Body of pancreas (tissue), 4 donors: ENCODE results near the gene DAW1.

ENCODE experiments used
- POLR2A ChIP-seq, 3 donors: fragments of 450-650 bp; IDR thresholded peaks; one replicate each; pipeline ENCODE4 v1.6.1; 2016; ENCODE audit warnings: antibody characterized with exemption in 3 of 3, mild to moderate bottlenecking in 2 of 3
- TF ChIP-seq, protein P1 (sequence below), 7 experiments: fragments of 450-650 bp in 4 of 7; fragments of 200-600 bp in 3 of 7; sonication (generic) in 3 of 7; IDR thresholded peaks; one replicate each; pipeline ENCODE4 v1.5.1; 2016 to 2019; ENCODE audit warnings: antibody characterized with exemption in 7 of 7

DNA sequence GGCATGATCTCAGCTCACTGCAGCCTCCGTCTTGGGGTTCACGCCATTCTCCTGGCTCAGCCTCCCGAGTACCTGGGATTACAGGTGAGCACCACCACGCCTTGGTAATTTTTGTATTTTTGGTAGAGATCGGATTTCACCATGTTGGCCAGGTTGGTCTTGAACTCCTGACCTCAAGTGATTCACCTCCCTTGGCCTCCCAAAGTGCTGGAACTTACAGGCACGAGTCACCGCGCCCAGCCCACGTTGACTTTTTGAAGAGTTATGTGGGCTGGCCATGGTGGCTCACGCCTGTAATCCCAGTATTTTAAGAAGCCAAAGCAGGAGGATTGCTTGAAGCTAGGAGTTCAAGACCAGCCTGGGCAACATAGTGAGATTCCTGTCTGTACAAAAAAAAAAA is 37.0 kb upstream of the DAW1 start:
- TF ChIP-seq, protein P1, sequence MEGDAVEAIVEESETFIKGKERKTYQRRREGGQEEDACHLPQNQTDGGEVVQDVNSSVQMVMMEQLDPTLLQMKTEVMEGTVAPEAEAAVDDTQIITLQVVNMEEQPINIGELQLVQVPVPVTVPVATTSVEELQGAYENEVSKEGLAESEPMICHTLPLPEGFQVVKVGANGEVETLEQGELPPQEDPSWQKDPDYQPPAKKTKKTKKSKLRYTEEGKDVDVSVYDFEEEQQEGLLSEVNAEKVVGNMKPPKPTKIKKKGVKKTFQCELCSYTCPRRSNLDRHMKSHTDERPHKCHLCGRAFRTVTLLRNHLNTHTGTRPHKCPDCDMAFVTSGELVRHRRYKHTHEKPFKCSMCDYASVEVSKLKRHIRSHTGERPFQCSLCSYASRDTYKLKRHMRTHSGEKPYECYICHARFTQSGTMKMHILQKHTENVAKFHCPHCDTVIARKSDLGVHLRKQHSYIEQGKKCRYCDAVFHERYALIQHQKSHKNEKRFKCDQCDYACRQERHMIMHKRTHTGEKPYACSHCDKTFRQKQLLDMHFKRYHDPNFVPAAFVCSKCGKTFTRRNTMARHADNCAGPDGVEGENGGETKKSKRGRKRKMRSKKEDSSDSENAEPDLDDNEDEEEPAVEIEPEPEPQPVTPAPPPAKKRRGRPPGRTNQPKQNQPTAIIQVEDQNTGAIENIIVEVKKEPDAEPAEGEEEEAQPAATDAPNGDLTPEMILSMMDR (IDR thresholded peaks at IDR 0.05): no peak
- no peak for TF ChIP-seq POLR2A (IDR thresholded peaks at IDR 0.05)
